HepG2 (cell line): ENCODE data around the gene ANKRD22. TPM values are rescaled to one million over a fixed set of nuclear protein-coding genes. Genes with fewer than 3 reads are reported as not detected.

Experiments used
- ATAC-seq: fragments of 200-7000 bp; cut with Tn5 transposase; 3 replicates; pipeline ENCODE4 v1.9.1; 2020; ENCODE audit warnings: mild to moderate bottlenecking, moderate library complexity
- BruUV-seq: library from RNA; stranded (reverse); fragments of 400-500 nt; replicated peaks from 2 replicates; lab custom pipeline; 2021; lab: Mats Ljungman, UMichigan
- CTCF ChIA-PET: fragments of 300-600 bp; formaldehyde crosslinking; extraction: SDS; loops from one replicate; lab custom pipeline; 2021; ENCODE audit warnings: low total read pairs, inconsistent platforms, low intra/inter-chr PET ratio; lab: Yijun Ruan, JAX
- POLR2A ChIA-PET: fragments of 350-600 bp; sonication (Branson Sonifier 250); formaldehyde crosslinking; loops from one replicate; lab custom pipeline; 2020; ENCODE audit warnings: antibody characterized with exemption, inconsistent platforms; lab: Yijun Ruan, JAX
- DNase-seq: peaks from one replicate; pipeline ENCODE4 v3.0.0-alpha.2; 2015; ENCODE audit warnings: low spot score
- FAIRE-seq: peaks from 3 replicates; lab custom pipeline; 2011; peaks lifted over from hg19 to GRCh38; lab: Jason Lieb, UNC
- H2AFZ ChIP-seq: one replicate; pipeline ENCODE4 v1.6.1; 2011; ENCODE audit warnings: low read length, inconsistent platforms
- H3K27ac ChIP-seq: fragments of 300-600 bp; 3 replicates; pipeline ENCODE4 v1.8.0; 2011; ENCODE audit warnings: mixed run types, mild to moderate bottlenecking, mixed read lengths, low read length, inconsistent platforms; ENCODE audit not compliant: insufficient read depth; ENCODE audit errors: extremely low read length
- H3K27me3 ChIP-seq, 2 experiments: fragments of 200-600 bp in 1 of 2; 2 replicates in 1 of 2; 3 replicates in 1 of 2; pipeline versions ENCODE4 v1.6.0 to v1.8.0; 2011; ENCODE audit warnings: low read length in 2 of 2, mild to moderate bottlenecking in 2 of 2, moderate library complexity in 2 of 2, inconsistent platforms in 1 of 2; ENCODE audit not compliant: insufficient read depth in 2 of 2, control insufficient read depth in 1 of 2
- H3K36me3 ChIP-seq, 2 experiments: fragments of 200-600 bp in 1 of 2; replicated peaks in 1 of 2; 2 replicates in 1 of 2; 3 replicates in 1 of 2; pipeline versions ENCODE4 v1.5.1 to v1.8.0; 2011; ENCODE audit warnings: low read length in 2 of 2, inconsistent platforms in 1 of 2; ENCODE audit not compliant: insufficient read depth in 2 of 2, control insufficient read depth in 1 of 2
- H3K4me1 ChIP-seq: 2 replicates; pipeline ENCODE4 v1.5.1; 2012; ENCODE audit warnings: low read length, inconsistent platforms; ENCODE audit not compliant: insufficient read depth
- H3K4me2 ChIP-seq: 2 replicates; pipeline ENCODE4 v1.6.0; 2011; ENCODE audit warnings: low read depth, low read length, inconsistent platforms
- H3K4me3 ChIP-seq, 3 experiments: fragments of 200-600 bp in 1 of 3; sonication (generic), shearing (Covaris generic) in 1 of 3; replicated peaks in 1 of 3; 2 replicates each; pipeline ENCODE4 v1.5.1; 2011 to 2016; ENCODE audit warnings: low read length in 3 of 3, inconsistent platforms in 2 of 3, low read depth in 2 of 3, mild to moderate bottlenecking in 2 of 3, control low read depth in 1 of 3, mixed read lengths in 1 of 3; ENCODE audit not compliant: insufficient read depth in 1 of 3
- H3K79me2 ChIP-seq: one replicate; pipeline ENCODE4 v1.6.1; 2011; ENCODE audit warnings: low read length, inconsistent platforms; ENCODE audit not compliant: insufficient read depth
- H3K9ac ChIP-seq: 2 replicates; pipeline ENCODE4 v1.6.0; 2011; ENCODE audit warnings: mild to moderate bottlenecking, low read depth, low read length, inconsistent platforms; ENCODE audit not compliant: insufficient read depth
- H3K9me3 ChIP-seq: 2 replicates; pipeline ENCODE4 v1.5.1; 2012; ENCODE audit warnings: mild to moderate bottlenecking, low read length
- H4K20me1 ChIP-seq: 2 replicates; pipeline ENCODE4 v1.6.0; 2011; ENCODE audit warnings: inconsistent platforms, mild to moderate bottlenecking, low read length, moderate library complexity; ENCODE audit not compliant: insufficient read depth
- ESRRA ChIP-seq: sonication (generic); formaldehyde crosslinking; IDR thresholded peaks from 2 replicates; pipeline ENCODE4 v1.5.1; 2020; ENCODE audit warnings: mild to moderate bottlenecking, low read depth, missing genetic modification reagents
- ETV6 ChIP-seq: sonication (generic); formaldehyde crosslinking; conservative IDR thresholded peaks from 2 replicates; pipeline ENCODE4 v1.4.0; 2020; ENCODE audit warnings: missing genetic modification reagents
- FOXM1 ChIP-seq: sonication (generic); formaldehyde crosslinking; IDR thresholded peaks from 2 replicates; pipeline ENCODE4 v1.5.0; 2020; ENCODE audit warnings: missing genetic modification reagents
- GABPB1 ChIP-seq: IDR thresholded peaks from 2 replicates; pipeline ENCODE4 v1.6.1; 2016; ENCODE audit warnings: mild to moderate bottlenecking, missing genetic modification reagents, moderate library complexity, missing compliant biosample characterization
- HMG20A ChIP-seq: IDR thresholded peaks from 2 replicates; pipeline ENCODE4 v1.6.1; 2016; ENCODE audit warnings: borderline replicate concordance
- MAFG ChIP-seq: sonication (generic); formaldehyde crosslinking; IDR thresholded peaks from 2 replicates; pipeline ENCODE4 v1.5.1; 2020; ENCODE audit warnings: mild to moderate bottlenecking, missing genetic modification reagents
- PAX8 ChIP-seq: sonication (generic); formaldehyde crosslinking; IDR thresholded peaks from 2 replicates; pipeline ENCODE4 v1.8.0; 2022; ENCODE audit warnings: mild to moderate bottlenecking, missing genetic modification reagents, borderline replicate concordance
- PHB2 ChIP-seq: fragments of 450-650 bp; IDR thresholded peaks from 2 replicates; pipeline ENCODE4 v1.6.1; 2018; ENCODE audit not compliant: partially characterized antibody
- RELA ChIP-seq: sonication (generic); formaldehyde crosslinking; IDR thresholded peaks from 2 replicates; pipeline ENCODE4 v1.4.0; 2020; ENCODE audit warnings: missing genetic modification reagents
- RORA ChIP-seq: sonication (generic); formaldehyde crosslinking; IDR thresholded peaks from 2 replicates; pipeline ENCODE4 v1.5.0; 2020; ENCODE audit warnings: mild to moderate bottlenecking, missing genetic modification reagents, moderate library complexity
- RXRB ChIP-seq: IDR thresholded peaks from 2 replicates; pipeline ENCODE4 v1.6.1; 2016; ENCODE audit warnings: borderline replicate concordance, missing genetic modification reagents, missing compliant biosample characterization
- ZFP90 ChIP-seq: sonication (generic); formaldehyde crosslinking; IDR thresholded peaks from 2 replicates; pipeline ENCODE4 v1.8.0; 2022; ENCODE audit warnings: missing genetic modification reagents, mild to moderate bottlenecking, inconsistent platforms, borderline replicate concordance
- ZNF33A ChIP-seq: sonication (generic); formaldehyde crosslinking; IDR thresholded peaks from 2 replicates; pipeline ENCODE4 v1.5.1; 2020; ENCODE audit warnings: missing genetic modification reagents, mild to moderate bottlenecking, moderate library complexity, borderline replicate concordance
- ZNF367 ChIP-seq: sonication (generic); formaldehyde crosslinking; IDR thresholded peaks from 2 replicates; pipeline ENCODE4 v1.4.0; 2020; ENCODE audit warnings: missing genetic modification reagents, borderline replicate concordance
- WGBS: methylation state at CpG from one replicate; pipeline ENCODE4 v1.1.6; 2017; ENCODE audit warnings: low lambda C conversion rate; 5-methylcytosine and 5-hydroxymethylcytosine counted together
- in situ Hi-C: cut with HindIII; loops from 2 replicates; pipeline ENCODE4 v1.10.0; 2017; ENCODE audit warnings: low pct_unique_long_range_greater_than_20kb; ENCODE audit not compliant: extremely low pct_ligation_motif_present
- intact Hi-C: fragments of 100-400 bp; cut with micrococcal nuclease; formaldehyde crosslinking; loops from one replicate; pipeline ENCODE4 v1.10.0; 2022; ENCODE audit not compliant: unreplicated experiment
- polyA plus RNA-seq, 8 experiments: library from polyadenylated mRNA; depleted of rRNA in 3 of 8; stranded (reverse) in 7 of 8; unstranded in 1 of 8; fragments of >200 nt; fragmentation: Illumina TruSeq in 4 of 8; extraction: Trizol in 4 of 8; gene quantifications; 2 replicates each; pipeline versions ENCODE4 v1.2.1 to v1.2.3, GENCODE V29; 2011 to 2016; ENCODE audit warnings: low read depth in 4 of 8, missing spikeins in 1 of 8, mixed read lengths in 1 of 8; ENCODE audit not compliant: insufficient read depth in 1 of 8
- total RNA-seq, 5 experiments: library from RNA; depleted of rRNA; stranded (reverse); fragments of >200 nt; fragmentation: Illumina TruSeq; extraction: Trizol; gene quantifications; 2 replicates each; pipeline ENCODE4 v1.2.3, GENCODE V29; 2016; ENCODE audit warnings: low read depth in 1 of 5
- TF ChIP-seq, protein P1 (sequence below): sonication (generic); formaldehyde crosslinking; conservative IDR thresholded peaks from 2 replicates; pipeline ENCODE4 v1.4.0; 2020; ENCODE audit warnings: missing genetic modification reagents
- TF ChIP-seq, protein P2 (sequence below): sonication (generic); formaldehyde crosslinking; IDR thresholded peaks from 2 replicates; pipeline ENCODE4 v1.4.0; 2020; ENCODE audit warnings: mild to moderate bottlenecking, missing genetic modification reagents

Gene ANKRD22
- total and polyA plus RNA-seq, 2 of the 13 experiments (the other 11 are each of a cell fraction or from before 2014, with no cell fraction given) = not detected

DNA sequence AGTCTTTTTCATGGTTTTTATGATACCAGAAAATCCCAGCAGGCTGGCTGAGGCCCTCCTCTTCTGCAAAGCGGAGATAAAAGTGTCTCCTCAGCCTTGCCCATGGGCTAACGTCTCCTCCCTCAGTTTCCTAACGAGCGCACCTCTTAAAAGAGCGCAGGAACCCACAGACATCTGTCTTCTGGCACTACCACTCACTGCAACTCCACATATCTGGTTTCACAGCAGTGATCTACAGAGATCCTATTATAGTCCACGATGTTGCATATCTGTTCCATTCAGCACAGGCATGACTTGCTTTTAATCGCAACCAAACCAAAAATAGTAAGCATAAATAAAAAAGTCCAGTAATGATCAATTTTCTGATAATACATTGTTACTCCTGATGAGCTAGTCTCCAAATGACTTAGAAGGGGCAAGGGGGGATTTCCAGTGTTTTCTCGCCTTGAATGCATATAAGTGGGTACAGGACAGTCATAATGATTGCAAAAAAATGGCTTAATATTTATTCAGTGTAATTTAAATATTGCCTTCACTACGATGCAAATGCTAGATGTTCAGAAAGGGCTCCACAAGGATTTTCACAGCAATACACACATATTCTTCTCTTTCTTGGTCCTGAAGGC lies 20.9 kb downstream of the ANKRD22 start:
- 44% methylated on average over 9 of the region's 9 CpGs for WGBS
- H3K27ac ChIP-seq = no peak overlapping the region

More for the DNA sequence above, 20.9 kb downstream of the ANKRD22 start:
- no peak for ATAC-seq
- Histone ChIP-seq H3K4me2 (no peak overlapping the region), H2AFZ (no peak overlapping the region), H3K4me1 (no peaks in the 10 kb centered on the region), H4K20me1 (no peaks in the 10 kb centered on the region), H3K4me3 (no peak overlapping the region), H3K27me3 (0 out of 5 replicates have a peak, but pooled peaks cover 0 to 4% of the 10 kb centered on the region in 2 experiments), H3K79me2 (no peaks in the 10 kb centered on the region), H3K9me3 (no peaks in the 10 kb centered on the region), H3K36me3 (no peaks in the 10 kb centered on the region), H3K9ac (no peak overlapping the region)
- ChIA-PET POLR2A (no interaction called here), CTCF (no interaction called here)
- no peak for DNase-seq
- TF ChIP-seq PHB2 (no peak), ZNF33A (CRISPR knock-in tag) (no peak), PAX8 (CRISPR knock-in tag) (no peak), ESRRA (CRISPR knock-in tag) (no peak), RELA (no peak), RORA (CRISPR knock-in tag) (no peak), ZFP90 (CRISPR knock-in tag) (no peak), ETV6 (no peak), MAFG (no peak), RXRB (CRISPR knock-in tag) (no peak), FOXM1 (CRISPR knock-in tag) (no peak), GABPB1 (CRISPR knock-in tag) (no peak), HMG20A (CRISPR knock-in tag) (no peak), ZNF367 (no peak)
- TF ChIP-seq, protein P1, sequence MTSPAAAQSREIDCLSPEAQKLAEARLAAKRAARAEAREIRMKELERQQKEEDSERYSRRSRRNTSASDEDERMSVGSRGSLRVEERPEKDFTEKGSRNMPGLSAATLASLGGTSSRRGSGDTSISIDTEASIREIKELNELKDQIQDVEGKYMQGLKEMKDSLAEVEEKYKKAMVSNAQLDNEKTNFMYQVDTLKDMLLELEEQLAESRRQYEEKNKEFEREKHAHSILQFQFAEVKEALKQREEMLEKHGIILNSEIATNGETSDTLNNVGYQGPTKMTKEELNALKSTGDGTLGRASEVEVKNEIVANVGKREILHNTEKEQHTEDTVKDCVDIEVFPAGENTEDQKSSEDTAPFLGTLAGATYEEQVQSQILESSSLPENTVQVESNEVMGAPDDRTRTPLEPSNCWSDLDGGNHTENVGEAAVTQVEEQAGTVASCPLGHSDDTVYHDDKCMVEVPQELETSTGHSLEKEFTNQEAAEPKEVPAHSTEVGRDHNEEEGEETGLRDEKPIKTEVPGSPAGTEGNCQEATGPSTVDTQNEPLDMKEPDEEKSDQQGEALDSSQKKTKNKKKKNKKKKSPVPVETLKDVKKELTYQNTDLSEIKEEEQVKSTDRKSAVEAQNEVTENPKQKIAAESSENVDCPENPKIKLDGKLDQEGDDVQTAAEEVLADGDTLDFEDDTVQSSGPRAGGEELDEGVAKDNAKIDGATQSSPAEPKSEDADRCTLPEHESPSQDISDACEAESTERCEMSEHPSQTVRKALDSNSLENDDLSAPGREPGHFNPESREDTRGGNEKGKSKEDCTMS (CRISPR knock-in tag) = no peak
- TF ChIP-seq, protein P2, sequence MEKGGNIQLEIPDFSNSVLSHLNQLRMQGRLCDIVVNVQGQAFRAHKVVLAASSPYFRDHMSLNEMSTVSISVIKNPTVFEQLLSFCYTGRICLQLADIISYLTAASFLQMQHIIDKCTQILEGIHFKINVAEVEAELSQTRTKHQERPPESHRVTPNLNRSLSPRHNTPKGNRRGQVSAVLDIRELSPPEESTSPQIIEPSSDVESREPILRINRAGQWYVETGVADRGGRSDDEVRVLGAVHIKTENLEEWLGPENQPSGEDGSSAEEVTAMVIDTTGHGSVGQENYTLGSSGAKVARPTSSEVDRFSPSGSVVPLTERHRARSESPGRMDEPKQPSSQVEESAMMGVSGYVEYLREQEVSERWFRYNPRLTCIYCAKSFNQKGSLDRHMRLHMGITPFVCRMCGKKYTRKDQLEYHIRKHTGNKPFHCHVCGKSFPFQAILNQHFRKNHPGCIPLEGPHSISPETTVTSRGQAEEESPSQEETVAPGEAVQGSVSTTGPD (CRISPR knock-in tag) = no peak
- intact Hi-C loops = no loop called here
- in situ Hi-C loops = loop anchor here (25.0 kb wide), 1 partner anchor 382 kb away; the partner anchor contains the start of gene CH25H
- FAIRE-seq = no peak
- no TSS peak for BruUV-seq
